H9 (cell line): ENCODE data around the gene TRMU. TPM values are rescaled to one million over a fixed set of nuclear protein-coding genes. Genes with fewer than 3 reads are reported as not detected.

Experiments
- DNase-seq: peaks from one replicate; pipeline ENCODE4 v3.0.0-alpha.2; 2017
- H2AFZ ChIP-seq: one replicate; pipeline ENCODE4 v1.6.1; 2013; ENCODE audit warnings: mild to moderate bottlenecking, low read length, control low read depth, moderate library complexity
- H2AK5ac ChIP-seq: 2 replicates; pipeline ENCODE4 v1.6.1; 2013; ENCODE audit warnings: low read length, control low read depth, mixed read lengths; ENCODE audit not compliant: insufficient read length
- H2BK120ac ChIP-seq: one replicate; pipeline ENCODE4 v1.6.1; 2013; ENCODE audit warnings: low read depth, mild to moderate bottlenecking, low read length, control low read depth, inconsistent platforms; ENCODE audit not compliant: poor library complexity, severe bottlenecking
- H2BK12ac ChIP-seq: 2 replicates; pipeline ENCODE4 v1.6.1; 2013; ENCODE audit warnings: low read length, control low read depth, mixed read lengths, low read depth; ENCODE audit not compliant: insufficient read length
- H2BK15ac ChIP-seq: 2 replicates; pipeline ENCODE4 v1.6.1; 2013; ENCODE audit warnings: low read depth, low read length, control low read depth
- H2BK20ac ChIP-seq: one replicate; pipeline ENCODE4 v1.6.1; 2013; ENCODE audit warnings: low read depth, mild to moderate bottlenecking, low read length, control low read depth, inconsistent platforms; ENCODE audit not compliant: poor library complexity, severe bottlenecking
- H2BK5ac ChIP-seq: 2 replicates; pipeline ENCODE4 v1.6.1; 2013; ENCODE audit warnings: low read length, control low read depth, mixed read lengths; ENCODE audit not compliant: insufficient read length
- H3K14ac ChIP-seq: 2 replicates; pipeline ENCODE4 v1.6.1; 2013; ENCODE audit warnings: low read length, control low read depth; ENCODE audit not compliant: insufficient read depth
- H3K18ac ChIP-seq: 2 replicates; pipeline ENCODE4 v1.6.1; 2013; ENCODE audit warnings: low read depth, mild to moderate bottlenecking, mixed read lengths, low read length, control low read depth; ENCODE audit not compliant: insufficient read length
- H3K23ac ChIP-seq: 2 replicates; pipeline ENCODE4 v1.6.1; 2013; ENCODE audit warnings: low read length, control low read depth, mixed read lengths, low read depth; ENCODE audit not compliant: insufficient read length
- H3K23me2 ChIP-seq: 2 replicates; pipeline ENCODE4 v1.6.1; 2013; ENCODE audit warnings: low read depth, mild to moderate bottlenecking, mixed read lengths, low read length, control low read depth; ENCODE audit not compliant: insufficient read length, poor library complexity, severe bottlenecking
- H3K27ac ChIP-seq: 2 replicates; pipeline ENCODE4 v1.5.1; 2013; ENCODE audit warnings: low read length, control low read depth, mixed read lengths, low read depth; ENCODE audit not compliant: insufficient read length
- H3K27me3 ChIP-seq: 2 replicates; pipeline ENCODE4 v1.6.1; 2013; ENCODE audit warnings: low read length, control low read depth, inconsistent platforms; ENCODE audit not compliant: insufficient read depth
- H3K4ac ChIP-seq: 2 replicates; pipeline ENCODE4 v1.6.1; 2013; ENCODE audit warnings: low read depth, mild to moderate bottlenecking, control low read depth, inconsistent platforms, low read length, moderate library complexity
- H3K4me1 ChIP-seq: 2 replicates; pipeline ENCODE4 v1.6.1; 2013; ENCODE audit warnings: low read length, control low read depth, inconsistent platforms; ENCODE audit not compliant: insufficient read depth
- H3K4me2 ChIP-seq: 2 replicates; pipeline ENCODE4 v1.6.1; 2013; ENCODE audit warnings: low read length, control low read depth, mixed read lengths; ENCODE audit not compliant: insufficient read length, insufficient read depth
- H3K56ac ChIP-seq: 2 replicates; pipeline ENCODE4 v1.6.1; 2013; ENCODE audit warnings: low read depth, mild to moderate bottlenecking, mixed read lengths, low read length, control low read depth; ENCODE audit not compliant: insufficient read length
- H3K79me1 ChIP-seq: 2 replicates; pipeline ENCODE4 v1.6.1; 2013; ENCODE audit warnings: low read depth, mild to moderate bottlenecking, moderate library complexity, low read length, control low read depth, inconsistent platforms; ENCODE audit not compliant: insufficient read depth, poor library complexity, severe bottlenecking
- H3K79me2 ChIP-seq: 2 replicates; pipeline ENCODE4 v1.6.1; 2013; ENCODE audit warnings: low read length, control low read depth, inconsistent platforms; ENCODE audit not compliant: insufficient read depth
- H3K9ac ChIP-seq: 2 replicates; pipeline ENCODE4 v1.6.1; 2013; ENCODE audit warnings: low read length, control low read depth, mixed read lengths; ENCODE audit not compliant: insufficient read length; ENCODE audit errors: extremely low read depth
- H3K9me3 ChIP-seq: one replicate; pipeline ENCODE4 v1.6.1; 2013; ENCODE audit warnings: low read depth, low read length, inconsistent platforms; ENCODE audit not compliant: control insufficient read depth
- H3T11ph ChIP-seq: one replicate; pipeline ENCODE4 v1.6.1; 2013; ENCODE audit warnings: mild to moderate bottlenecking, low read length, control low read depth, inconsistent platforms
- H4K20me1 ChIP-seq: one replicate; pipeline ENCODE4 v1.6.1; 2013; ENCODE audit not compliant: control insufficient read depth, insufficient read length, insufficient read depth
- H4K5ac ChIP-seq: 2 replicates; pipeline ENCODE4 v1.6.1; 2013; ENCODE audit warnings: low read depth, mild to moderate bottlenecking, mixed read lengths, low read length, control low read depth; ENCODE audit not compliant: insufficient read length
- H4K8ac ChIP-seq: replicated peaks from 2 replicates; pipeline ENCODE4 v1.6.1; 2013; ENCODE audit warnings: low read length, control low read depth, mixed read lengths, low read depth; ENCODE audit not compliant: insufficient read length
- H4K91ac ChIP-seq: 2 replicates; pipeline ENCODE4 v1.6.1; 2013; ENCODE audit warnings: low read depth, mild to moderate bottlenecking, moderate library complexity, mixed read lengths, low read length, control low read depth; ENCODE audit not compliant: insufficient read length
- H3K27ac Mint-ChIP-seq, 3 experiments: 2 replicates in 2 of 3; 3 replicates in 1 of 3; pipeline ENCODE4 v1.8.0; 2020 to 2021; ENCODE audit warnings: mixed read lengths in 3 of 3, mild to moderate bottlenecking in 1 of 3, moderate library complexity in 1 of 3
- H3K27me3 Mint-ChIP-seq: 2 replicates; pipeline ENCODE4 v1.8.0; 2021; ENCODE audit warnings: low read depth, mild to moderate bottlenecking, moderate library complexity, mixed read lengths
- H3K36me3 Mint-ChIP-seq, 3 experiments: 2 replicates in 2 of 3; 3 replicates in 1 of 3; pipeline ENCODE4 v1.8.0; 2020 to 2021; ENCODE audit warnings: low read depth in 3 of 3, mixed read lengths in 3 of 3; ENCODE audit not compliant: insufficient read depth in 1 of 3
- H3K4me1 Mint-ChIP-seq, 2 experiments: 2 replicates each; pipeline ENCODE4 v1.8.0; 2020; ENCODE audit warnings: mixed read lengths in 2 of 2
- H3K4me3 Mint-ChIP-seq, 2 experiments: 2 replicates in 1 of 2; 3 replicates in 1 of 2; pipeline ENCODE4 v1.8.0; 2020 to 2021; ENCODE audit warnings: mild to moderate bottlenecking in 2 of 2, mixed read lengths in 2 of 2, moderate library complexity in 1 of 2
- H3K9me3 Mint-ChIP-seq, 2 experiments: 2 replicates in 1 of 2; 3 replicates in 1 of 2; pipeline ENCODE4 v1.8.0; 2020; ENCODE audit warnings: mild to moderate bottlenecking in 2 of 2, mixed read lengths in 2 of 2, moderate library complexity in 1 of 2
- WGBS: extraction: QIAGEN DNeasy Blood & Tissue Kit; methylation state at CpG from one replicate; pipeline ENCODE4 v1.1.7; 2013; ENCODE audit warnings: missing lambda C conversion rate, low lambda C conversion rate, mixed read lengths; ENCODE audit not compliant: insufficient read length; ENCODE audit errors: extremely low coverage; 5-methylcytosine and 5-hydroxymethylcytosine counted together
- total RNA-seq: library from RNA; stranded (reverse); gene quantifications from 2 replicates; pipeline ENCODE4 v1.2.1, GENCODE V29; 2021
- TF ChIP-seq, protein P1 (sequence below): fragments of 200-600 bp; sonication (generic); conservative IDR thresholded peaks from 3 replicates; pipeline ENCODE4 v1.8.0; 2021; ENCODE audit warnings: antibody characterized with exemption, mild to moderate bottlenecking

Gene TRMU
- total RNA-seq, 1 experiment from 2014 or later = 86.3 TPM

DNA sequence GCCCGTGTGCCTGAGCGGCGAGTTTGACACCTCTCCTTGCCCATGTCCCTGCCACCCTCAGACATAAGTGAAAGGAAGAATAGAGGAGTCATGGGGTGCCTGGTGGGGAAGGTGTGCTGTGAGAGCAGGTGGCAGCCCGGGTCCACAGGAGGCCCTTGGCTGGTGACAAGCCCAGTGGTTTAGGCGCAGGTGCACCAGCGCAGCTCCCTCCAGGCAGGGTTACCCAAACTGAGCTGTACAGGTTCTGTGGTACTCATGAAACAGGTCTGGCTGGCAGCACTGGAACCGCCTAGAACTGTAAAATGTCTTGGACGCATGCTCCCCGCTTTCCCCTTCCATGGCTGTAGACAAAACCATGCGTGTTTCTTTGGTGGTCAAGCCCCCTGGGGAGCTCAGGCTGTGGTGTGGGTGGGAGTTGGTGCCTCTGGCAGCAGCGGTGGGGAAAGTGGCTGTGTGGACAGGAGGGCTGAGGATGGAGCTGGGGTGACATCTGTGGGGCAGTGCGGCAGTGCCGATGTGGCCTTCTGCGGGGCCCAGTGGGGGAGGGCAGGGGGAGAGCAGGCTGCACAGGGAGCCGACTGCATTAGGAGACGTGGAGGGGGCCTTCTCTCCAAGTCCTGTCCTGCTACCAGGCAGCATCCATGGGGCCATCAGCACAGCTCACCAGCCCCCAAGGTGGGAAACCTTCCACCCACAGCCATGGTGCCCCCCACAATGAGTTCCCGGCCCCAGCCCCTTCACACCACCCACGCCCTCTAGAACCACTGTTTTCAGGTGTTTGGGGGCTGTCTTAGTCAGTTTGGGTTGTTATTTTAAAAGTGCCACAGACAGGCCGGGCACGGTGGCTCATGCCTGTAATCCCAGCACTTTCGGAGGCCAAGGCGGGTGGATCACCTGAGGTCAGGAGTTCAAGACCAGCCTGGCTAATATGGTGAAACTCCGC, 44.4 kb upstream of the TRMU start:
- H3K27me3 ChIP-seq = no peaks in the 10 kb centered on the region
- no peak overlapping the region for H4K8ac ChIP-seq
- Mint-ChIP-seq H3K4me3 (no peak overlapping the region), H3K36me3 (peaks cover 2 to 27% (median 22%) of the 10 kb centered on the region in 3 experiments; a peak in 6 of 7 replicates), H3K27ac (peak overlapping the region in 1 of 3 experiments; percentile 90; a peak in 1 of 7 replicates), H3K4me1 (peaks cover 11 to 12% of the 10 kb centered on the region in 2 experiments), H3K27me3 (no peaks in the 10 kb centered on the region; the same call in 1 of the 2 replicates), H3K9me3 (no peaks in the 10 kb centered on the region)
- H3K79me2 ChIP-seq = no peaks in the 10 kb centered on the region
- DNase-seq = no peak
- H3K9ac ChIP-seq = no peak overlapping the region
- H3K14ac ChIP-seq = no peak overlapping the region
- no peaks in the 10 kb centered on the region for H3K79me1 ChIP-seq
- H2BK20ac ChIP-seq = no peak overlapping the region
- WGBS = no CpG with 5 or more reads among the region's 23 CpGs
- H3K4me1 ChIP-seq = no peaks in the 10 kb centered on the region
- no peak overlapping the region for H3K56ac ChIP-seq
- no peak overlapping the region for H3K27ac ChIP-seq
- no peak overlapping the region for H4K91ac ChIP-seq
- no peak overlapping the region for H2AK5ac ChIP-seq
- no peak overlapping the region for H3K23ac ChIP-seq
- H2AFZ ChIP-seq = no peak overlapping the region
- no peaks in the 10 kb centered on the region for H4K20me1 ChIP-seq
- no peaks in the 10 kb centered on the region for H3K9me3 ChIP-seq
- H2BK5ac ChIP-seq = no peak overlapping the region
- no peak overlapping the region for H4K5ac ChIP-seq
- H2BK12ac ChIP-seq = no peak overlapping the region
- no peak overlapping the region for H2BK15ac ChIP-seq
- no peak overlapping the region for H3T11ph ChIP-seq
- TF ChIP-seq, protein P1, sequence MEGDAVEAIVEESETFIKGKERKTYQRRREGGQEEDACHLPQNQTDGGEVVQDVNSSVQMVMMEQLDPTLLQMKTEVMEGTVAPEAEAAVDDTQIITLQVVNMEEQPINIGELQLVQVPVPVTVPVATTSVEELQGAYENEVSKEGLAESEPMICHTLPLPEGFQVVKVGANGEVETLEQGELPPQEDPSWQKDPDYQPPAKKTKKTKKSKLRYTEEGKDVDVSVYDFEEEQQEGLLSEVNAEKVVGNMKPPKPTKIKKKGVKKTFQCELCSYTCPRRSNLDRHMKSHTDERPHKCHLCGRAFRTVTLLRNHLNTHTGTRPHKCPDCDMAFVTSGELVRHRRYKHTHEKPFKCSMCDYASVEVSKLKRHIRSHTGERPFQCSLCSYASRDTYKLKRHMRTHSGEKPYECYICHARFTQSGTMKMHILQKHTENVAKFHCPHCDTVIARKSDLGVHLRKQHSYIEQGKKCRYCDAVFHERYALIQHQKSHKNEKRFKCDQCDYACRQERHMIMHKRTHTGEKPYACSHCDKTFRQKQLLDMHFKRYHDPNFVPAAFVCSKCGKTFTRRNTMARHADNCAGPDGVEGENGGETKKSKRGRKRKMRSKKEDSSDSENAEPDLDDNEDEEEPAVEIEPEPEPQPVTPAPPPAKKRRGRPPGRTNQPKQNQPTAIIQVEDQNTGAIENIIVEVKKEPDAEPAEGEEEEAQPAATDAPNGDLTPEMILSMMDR = no peak
- peaks cover 3% of the 10 kb centered on the region for H3K23me2 ChIP-seq
- H3K4me2 ChIP-seq = no peak overlapping the region
- H3K4ac ChIP-seq = no peak overlapping the region
- H2BK120ac ChIP-seq = no peak overlapping the region
- no peak overlapping the region for H3K18ac ChIP-seq
